RPMI7951 (cell line): ENCODE results near the gene GCSAM. TPM values are rescaled to one million over a fixed set of nuclear protein-coding genes. Genes with fewer than 3 reads are reported as not detected.

Experiments used
- DNase-seq: peaks from one replicate; pipeline ENCODE4 v3.0.0-alpha.2; 2012; ENCODE audit warnings: low read depth
- total RNA-seq: library from RNA; depleted of rRNA; stranded (reverse); fragments of >200 nt; shearing (Covaris generic); gene quantifications from 2 replicates; pipeline ENCODE4 v1.2.3, GENCODE V29; 2014

GCSAM gene
- total RNA-seq, 1 experiment from 2014 or later = not detected

- no peak for DNase-seq
Measured at GRCh38 chr3:112104774-112105173, 28.3 kb downstream of the GCSAM start.

- DNase-seq = peak; percentile 77
Measured at GRCh38 chr3:112101916-112102315, 31.1 kb downstream of the GCSAM start.

GRCh38 chr3:112097378-112097777 is 35.7 kb downstream of the GCSAM start:
- peak; percentile 98 for DNase-seq

- no peak for DNase-seq
Measured at GRCh38 chr3:112096176-112096575, 36.9 kb downstream of the GCSAM start.

- no peak for DNase-seq
Measured at GRCh38 chr3:112095731-112096130, 37.3 kb downstream of the GCSAM start.

GRCh38 chr3:112093180-112093522 is 39.9 kb downstream of the GCSAM start:
- no peak for DNase-seq

GRCh38 chr3:112092496-112093179 is 40.4 kb downstream of the GCSAM start:
- DNase-seq = peak; percentile 17

- no peak for DNase-seq
Measured at GRCh38 chr3:112090887-112091586, 42.0 kb downstream of the GCSAM start.

GRCh38 chr3:112089956-112090886 is 42.8 kb downstream of the GCSAM start:
- DNase-seq = peak; percentile 9

- DNase-seq = no peak
Measured at GRCh38 chr3:112088944-112089343, 44.1 kb downstream of the GCSAM start.

- DNase-seq = no peak
Measured at GRCh38 chr3:112087746-112088145, 45.3 kb downstream of the GCSAM start.

- DNase-seq = peak; percentile 57
Measured at GRCh38 chr3:112086875-112087524, 46.0 kb downstream of the GCSAM start.

GRCh38 chr3:112086076-112086854 is 46.8 kb downstream of the GCSAM start, which contains the start of gene C3orf52:
Gene C3orf52, plus strand, starts transcription at chr3:112086389. Its CDS starts 19 bp downstream, at chr3:112086408.
- peak; percentile 85 for DNase-seq

GRCh38 chr3:112085735-112086075 is 47.3 kb downstream of the GCSAM start:
- no peak for DNase-seq

- DNase-seq = no peak
Measured at GRCh38 chr3:112084980-112085705, 47.9 kb downstream of the GCSAM start.

- no peak for DNase-seq
Measured at GRCh38 chr3:112083239-112083638, 49.8 kb downstream of the GCSAM start.

- DNase-seq = no peak
Measured at GRCh38 chr3:112078125-112079083, 54.6 kb downstream of the GCSAM start.

GRCh38 chr3:112074616-112075497 is 58.2 kb downstream of the GCSAM start:
- DNase-seq = peak; percentile 85
